Panc1 (cell line): Measurements from ENCODE around the gene MEGF9.

ENCODE experiments used
- CTCF ChIP-seq: fragments of 450-650 bp; IDR thresholded peaks from 2 replicates; pipeline ENCODE4 v1.5.1; 2017; ENCODE audit warnings: mild to moderate bottlenecking
- POLR2AphosphoS5 ChIP-seq: IDR thresholded peaks from 2 replicates; pipeline ENCODE4 v1.6.1; 2012; ENCODE audit warnings: mild to moderate bottlenecking, low read depth, low read length, moderate library complexity
- SIN3A ChIP-seq: IDR thresholded peaks from 2 replicates; pipeline ENCODE4 v1.6.1; 2012; ENCODE audit warnings: low read depth, mild to moderate bottlenecking, low read length, moderate library complexity, borderline replicate concordance; ENCODE audit not compliant: insufficient read depth

- no peak for TF ChIP-seq CTCF
- no peak for TF ChIP-seq POLR2AphosphoS5
- no peak for TF ChIP-seq SIN3A
These were observed 5.6 kb downstream of the MEGF9 start for GRCh38 chr9:120708526-120709224.
